Caco-2 (cell line): Measurements from ENCODE around the gene ANAPC7. TPM values are rescaled to one million over a fixed set of nuclear protein-coding genes. Genes with fewer than 3 reads are reported as not detected.
A peak's percentile ranks its signal among the peaks of the same experiment; 100 is the strongest.

Experiments
- BruUV-seq: library from RNA; stranded (reverse); fragments of 400-500 nt; replicated peaks from 2 replicates; lab custom pipeline; 2021; lab: Mats Ljungman, UMichigan
- CTCF ChIA-PET: fragments of 300-600 bp; sonication (Branson Sonifier 250); formaldehyde crosslinking; loops from one replicate; lab custom pipeline; 2022; ENCODE audit warnings: antibody characterized with exemption; lab: Charles Lee
- POLR2A ChIA-PET: fragments of 300-600 bp; sonication (Branson Sonifier 250); formaldehyde crosslinking; loops from one replicate; lab custom pipeline; 2022; ENCODE audit warnings: antibody characterized with exemption; lab: Charles Lee
- DNase-seq, 2 experiments: peaks; one replicate each; pipeline versions ENCODE4 v3.0.0 to v3.0.0-alpha.2; 2020 to 2022
- H3K27me3 ChIP-seq: replicated peaks from 2 replicates; pipeline ENCODE4 v1.6.0; 2011; ENCODE audit warnings: low read length; ENCODE audit not compliant: control insufficient read depth, insufficient read depth
- H3K36me3 ChIP-seq: 2 replicates; pipeline ENCODE4 v1.5.1; 2011; ENCODE audit warnings: low read length; ENCODE audit not compliant: control insufficient read depth, insufficient read depth
- H3K4me1 ChIP-seq: fragments of 250-450 bp; sonication (Bioruptor Pico); 2 replicates; pipeline ENCODE4 v1.5.1; 2020; ENCODE audit warnings: mild to moderate bottlenecking
- H3K4me3 ChIP-seq: 2 replicates; pipeline ENCODE4 v1.5.1; 2011; ENCODE audit warnings: low read depth, mild to moderate bottlenecking, control low read depth, low read length
- H3K9me3 ChIP-seq: fragments of 250-450 bp; sonication (Bioruptor Pico); 2 replicates; pipeline ENCODE4 v1.5.1; 2020; ENCODE audit warnings: mild to moderate bottlenecking, moderate library complexity
- H3K27ac Mint-ChIP-seq: one replicate; pipeline ENCODE4 v1.8.0; 2022; ENCODE audit warnings: mixed read lengths; ENCODE audit not compliant: unreplicated experiment
- H3K27me3 Mint-ChIP-seq: one replicate; pipeline ENCODE4 v1.8.0; 2022; ENCODE audit warnings: mixed read lengths; ENCODE audit not compliant: insufficient read depth, unreplicated experiment
- H3K36me3 Mint-ChIP-seq: one replicate; pipeline ENCODE4 v1.8.0; 2022; ENCODE audit warnings: mild to moderate bottlenecking, mixed read lengths; ENCODE audit not compliant: insufficient read depth, unreplicated experiment
- H3K4me1 Mint-ChIP-seq: one replicate; pipeline ENCODE4 v1.8.0; 2022; ENCODE audit warnings: low read depth, mixed read lengths; ENCODE audit not compliant: unreplicated experiment
- H3K4me3 Mint-ChIP-seq: one replicate; pipeline ENCODE4 v1.8.0; 2022; ENCODE audit warnings: mild to moderate bottlenecking, moderate library complexity, mixed read lengths; ENCODE audit not compliant: unreplicated experiment
- H3K9me3 Mint-ChIP-seq: one replicate; pipeline ENCODE4 v1.8.0; 2022; ENCODE audit warnings: mixed read lengths; ENCODE audit not compliant: unreplicated experiment
- intact Hi-C: fragments of 100-400 bp; cut with micrococcal nuclease; formaldehyde crosslinking; loops from one replicate; pipeline ENCODE4 v1.10.0; 2022; ENCODE audit not compliant: unreplicated experiment
- total RNA-seq: library from RNA; stranded (reverse); gene quantifications from 2 replicates; pipeline ENCODE4 v1.2.3, GENCODE V29; 2022
- TF ChIP-seq, protein P1 (sequence below), 2 experiments: fragments of 200-600 bp in 1 of 2; IDR thresholded peaks; 1 replicate in 1 of 2; 2 replicates in 1 of 2; pipeline versions ENCODE4 v1.5.1 to v1.8.0; 2011 to 2022; ENCODE audit warnings: antibody characterized with exemption in 1 of 2, control low read depth in 1 of 2, inconsistent platforms in 1 of 2, low read depth in 1 of 2, low read length in 1 of 2, mild to moderate bottlenecking in 1 of 2, moderate library complexity in 1 of 2; ENCODE audit not compliant: insufficient read depth in 1 of 2, severe bottlenecking in 1 of 2, unreplicated experiment in 1 of 2

ANAPC7 gene
- total RNA-seq, 1 experiment from 2014 or later: 93.8 TPM

DNA sequence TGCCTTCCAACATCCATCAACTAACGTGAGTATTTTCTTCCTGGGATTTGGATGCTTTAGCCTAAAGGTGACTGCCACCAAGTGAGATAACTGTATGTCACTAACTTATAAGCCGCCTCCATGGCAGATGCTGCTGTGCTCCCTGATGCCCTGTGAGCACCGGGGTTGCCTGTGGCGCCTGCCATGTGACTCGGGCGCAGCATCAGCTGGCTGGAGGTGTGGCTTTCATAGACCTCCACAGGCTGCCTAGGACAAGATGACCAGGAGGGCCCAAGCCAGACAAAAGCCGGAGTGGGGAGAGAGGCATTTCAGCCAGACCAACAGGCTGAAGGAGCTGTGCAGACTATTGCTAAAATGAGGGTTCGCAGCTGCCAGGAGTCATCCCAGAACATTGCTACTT is 55.7 kb downstream of the ANAPC7 start:
- H3K4me1 ChIP-seq: no peaks in the 10 kb centered on the region
- Mint-ChIP-seq H3K9me3 (no peaks in the 10 kb centered on the region), H3K27ac (no peak overlapping the region), H3K4me3 (no peak overlapping the region), H3K36me3 (peaks cover 97% of the 10 kb centered on the region), H3K4me1 (no peaks in the 10 kb centered on the region), H3K27me3 (no peaks in the 10 kb centered on the region)
- CTCF ChIA-PET: no interaction called here
- intact Hi-C loops: no loop called here
- TF ChIP-seq, protein P1, sequence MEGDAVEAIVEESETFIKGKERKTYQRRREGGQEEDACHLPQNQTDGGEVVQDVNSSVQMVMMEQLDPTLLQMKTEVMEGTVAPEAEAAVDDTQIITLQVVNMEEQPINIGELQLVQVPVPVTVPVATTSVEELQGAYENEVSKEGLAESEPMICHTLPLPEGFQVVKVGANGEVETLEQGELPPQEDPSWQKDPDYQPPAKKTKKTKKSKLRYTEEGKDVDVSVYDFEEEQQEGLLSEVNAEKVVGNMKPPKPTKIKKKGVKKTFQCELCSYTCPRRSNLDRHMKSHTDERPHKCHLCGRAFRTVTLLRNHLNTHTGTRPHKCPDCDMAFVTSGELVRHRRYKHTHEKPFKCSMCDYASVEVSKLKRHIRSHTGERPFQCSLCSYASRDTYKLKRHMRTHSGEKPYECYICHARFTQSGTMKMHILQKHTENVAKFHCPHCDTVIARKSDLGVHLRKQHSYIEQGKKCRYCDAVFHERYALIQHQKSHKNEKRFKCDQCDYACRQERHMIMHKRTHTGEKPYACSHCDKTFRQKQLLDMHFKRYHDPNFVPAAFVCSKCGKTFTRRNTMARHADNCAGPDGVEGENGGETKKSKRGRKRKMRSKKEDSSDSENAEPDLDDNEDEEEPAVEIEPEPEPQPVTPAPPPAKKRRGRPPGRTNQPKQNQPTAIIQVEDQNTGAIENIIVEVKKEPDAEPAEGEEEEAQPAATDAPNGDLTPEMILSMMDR (IDR thresholded peaks at IDR 0.05; ENCODE audit: insufficient read depth in 1 of 2, low read depth in 1 of 2, low read length in 1 of 2, severe bottlenecking in 1 of 2, unreplicated experiment in 1 of 2): no peak
- peaks cover 3% of the 10 kb centered on the region; the same call in 1 of the 2 replicates for H3K36me3 ChIP-seq
- H3K27me3 ChIP-seq: no peaks in the 10 kb centered on the region
- H3K9me3 ChIP-seq: no peaks in the 10 kb centered on the region
- DNase-seq: no peak
- POLR2A ChIA-PET: no interaction called here
- BruUV-seq: no TSS peak
- no peak overlapping the region for H3K4me3 ChIP-seq

DNA sequence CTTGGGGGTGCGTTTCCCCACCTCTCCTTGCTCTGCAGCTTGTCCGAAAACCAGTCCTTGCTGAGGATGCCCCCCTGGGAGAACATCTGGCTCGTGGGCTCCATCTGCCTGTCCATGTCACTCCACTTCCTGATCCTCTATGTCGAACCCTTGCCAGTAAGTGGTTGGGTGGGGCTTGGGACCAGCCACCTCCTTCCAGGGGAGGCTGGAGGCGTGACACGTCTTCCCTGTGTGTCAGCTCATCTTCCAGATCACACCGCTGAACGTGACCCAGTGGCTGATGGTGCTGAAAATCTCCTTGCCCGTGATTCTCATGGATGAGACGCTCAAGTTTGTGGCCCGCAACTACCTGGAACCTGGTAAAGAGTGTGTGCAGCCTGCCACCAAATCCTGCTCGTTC is 57.5 kb downstream of the ANAPC7 start:
- no peak overlapping the region for H3K4me3 Mint-ChIP-seq
- H3K27ac Mint-ChIP-seq: no peak overlapping the region
- Histone ChIP-seq H3K4me1 (no peaks in the 10 kb centered on the region), H3K27me3 (no peaks in the 10 kb centered on the region), H3K4me3 (no peak overlapping the region), H3K9me3 (no peaks in the 10 kb centered on the region), H3K36me3 (peaks cover 5% of the 10 kb centered on the region)
- H3K4me1 Mint-ChIP-seq: no peaks in the 10 kb centered on the region
- ChIA-PET POLR2A (no interaction called here), CTCF (no interaction called here)
- no TSS peak for BruUV-seq
- intact Hi-C loops: no loop called here
- TF ChIP-seq, protein P1 (IDR thresholded peaks at IDR 0.05; ENCODE audit: insufficient read depth in 1 of 2, low read depth in 1 of 2, low read length in 1 of 2, severe bottlenecking in 1 of 2, unreplicated experiment in 1 of 2): no peak
- peaks cover 99% of the 10 kb centered on the region for H3K36me3 Mint-ChIP-seq
- no peaks in the 10 kb centered on the region for H3K27me3 Mint-ChIP-seq
- H3K9me3 Mint-ChIP-seq: no peaks in the 10 kb centered on the region
- DNase-seq: no peak

- Mint-ChIP-seq H3K27me3 (no peaks in the 10 kb centered on the region), H3K9me3 (no peaks in the 10 kb centered on the region), H3K4me1 (no peaks in the 10 kb centered on the region), H3K27ac (no peak overlapping the region), H3K36me3 (peaks cover 99% of the 10 kb centered on the region), H3K4me3 (no peak overlapping the region)
- Histone ChIP-seq H3K36me3 (peaks cover 5% of the 10 kb centered on the region), H3K27me3 (no peaks in the 10 kb centered on the region), H3K4me3 (no peak overlapping the region), H3K4me1 (no peaks in the 10 kb centered on the region), H3K9me3 (no peaks in the 10 kb centered on the region)
- TF ChIP-seq, protein P1 (IDR thresholded peaks at IDR 0.05; ENCODE audit: insufficient read depth in 1 of 2, low read depth in 1 of 2, low read length in 1 of 2, severe bottlenecking in 1 of 2, unreplicated experiment in 1 of 2): no peak
- intact Hi-C loops: no loop called here
- CTCF ChIA-PET: no interaction called here
- POLR2A ChIA-PET: no interaction called here
- peak in 1 of 2 experiments; percentile 22 for DNase-seq
- BruUV-seq: no TSS peak
Measured at GRCh38 chr12:110345176-110345661, 58.3 kb downstream of the ANAPC7 start.
